NCI-H524 (cell line): ENCODE measurements around the gene PALS2.

Experiments used
- DNase-seq, 2 experiments: peaks; one replicate each; lab custom pipeline; 2025; lab: John Stamatoyannopoulos, UW

Gene PALS2

DNA sequence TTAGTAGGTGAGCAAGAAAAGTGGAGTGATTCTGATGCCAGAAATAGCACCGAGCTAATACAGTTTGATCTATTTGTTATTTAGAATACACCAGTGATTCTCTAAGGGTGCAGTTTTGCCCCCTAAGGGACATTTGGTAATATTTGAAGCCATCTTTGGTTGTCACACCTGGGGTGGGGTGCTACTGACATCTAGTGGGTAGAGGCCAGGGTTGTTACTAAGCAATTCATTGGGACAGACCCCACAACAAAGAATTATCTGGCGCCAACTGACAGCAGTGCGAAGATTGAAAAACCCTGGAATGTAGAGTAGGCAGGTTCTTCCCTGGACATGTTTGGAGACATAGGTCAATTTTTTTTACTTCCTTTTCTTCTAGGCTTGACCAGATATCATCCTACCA lies 14.6 kb downstream of the PALS2 start:
- peak; percentile 34 to 71 for DNase-seq

DNA sequence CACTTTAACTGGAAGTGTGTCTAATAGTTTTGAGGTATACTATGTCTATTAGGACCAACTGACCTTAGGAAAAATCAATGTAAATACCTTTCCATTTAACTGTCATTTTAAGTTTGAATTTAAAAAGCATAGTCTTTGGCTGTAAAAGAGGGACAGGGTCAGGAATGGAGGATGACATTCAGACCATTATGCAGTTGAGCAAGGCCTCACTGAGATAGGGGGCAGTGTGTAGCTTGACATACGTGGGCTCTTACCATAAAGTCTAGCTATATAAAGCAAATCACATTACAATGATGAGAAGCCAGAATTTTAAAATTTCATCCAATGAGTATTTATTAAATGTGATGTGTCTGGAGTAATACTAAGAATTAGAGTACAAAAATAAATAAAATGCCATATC lies 17.9 kb downstream of the PALS2 start:
- no peak for DNase-seq

DNA sequence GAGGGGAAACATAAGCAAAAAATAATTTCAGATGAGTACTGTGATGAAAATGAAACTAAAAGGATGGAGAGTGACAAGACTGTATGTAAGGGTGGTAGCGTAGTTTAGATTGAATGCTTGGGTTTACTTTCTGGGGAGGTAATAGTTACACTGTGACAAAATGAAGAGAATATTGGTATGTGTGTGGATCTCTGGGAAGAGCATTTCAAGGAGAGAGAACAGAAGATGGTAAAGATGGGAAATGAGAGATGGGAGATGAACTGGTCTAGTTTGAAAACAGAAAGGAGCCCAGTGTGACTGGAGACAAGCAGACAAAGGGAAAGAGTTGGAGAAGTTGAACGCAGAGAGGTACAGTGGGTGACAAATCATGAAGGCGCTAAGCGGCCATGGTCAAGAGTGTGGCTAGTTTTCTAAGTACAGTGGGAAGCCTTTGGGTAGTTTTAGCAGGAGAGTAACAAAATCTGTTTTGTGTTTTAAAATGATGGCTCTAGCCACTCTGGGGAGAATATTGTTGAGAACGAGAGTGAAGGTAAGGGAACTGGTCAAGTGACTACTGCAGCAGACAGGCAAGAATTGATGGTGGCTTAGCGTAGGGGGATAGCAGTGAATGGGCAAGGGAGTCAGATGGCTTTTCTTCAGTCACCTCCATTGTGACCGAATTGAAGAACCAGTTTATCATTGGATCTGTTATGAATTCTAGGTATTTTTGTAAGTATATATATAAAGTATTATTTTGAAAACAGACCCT lies 22.6 kb downstream of the PALS2 start:
- DNase-seq: no peak

DNA sequence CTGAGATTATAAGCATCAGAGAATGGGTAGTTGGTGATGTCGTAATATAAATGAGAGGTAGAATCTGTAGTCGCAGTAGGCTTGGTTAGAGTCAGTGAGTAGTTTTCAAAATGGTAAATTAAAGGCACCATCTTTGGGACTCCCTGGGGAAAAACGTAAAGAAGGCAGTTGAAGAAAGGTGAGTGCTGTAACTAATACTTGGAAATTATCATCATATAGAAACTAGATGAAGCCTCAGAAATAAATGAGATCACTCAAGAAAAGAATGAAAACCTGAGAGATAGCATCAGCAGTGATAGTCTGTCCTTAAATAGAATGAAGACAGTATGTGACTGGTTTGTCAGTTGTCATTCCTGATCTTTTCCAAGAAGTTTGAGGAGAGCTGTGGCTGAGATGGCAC lies 23.8 kb downstream of the PALS2 start:
- DNase-seq: no peak

DNA sequence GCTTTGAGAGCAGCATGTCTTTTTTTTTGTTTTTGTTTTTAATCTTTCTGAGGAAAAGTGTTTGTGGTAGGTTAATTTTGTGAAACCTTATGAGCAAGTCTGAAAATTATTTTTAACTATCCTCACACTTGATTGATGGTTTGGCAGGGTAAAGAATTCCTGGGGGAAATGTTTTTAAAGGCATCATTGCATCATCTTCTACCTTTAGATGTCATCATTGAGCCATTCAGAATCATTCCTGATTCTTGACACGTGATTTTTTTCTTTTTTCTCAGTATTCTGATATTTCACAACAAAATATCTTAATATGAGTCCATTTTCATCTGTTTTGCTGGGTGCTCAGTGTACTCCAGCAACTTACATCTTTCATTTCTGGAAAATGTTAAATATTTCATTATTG lies 28.3 kb downstream of the PALS2 start:
- DNase-seq: no peak

DNA sequence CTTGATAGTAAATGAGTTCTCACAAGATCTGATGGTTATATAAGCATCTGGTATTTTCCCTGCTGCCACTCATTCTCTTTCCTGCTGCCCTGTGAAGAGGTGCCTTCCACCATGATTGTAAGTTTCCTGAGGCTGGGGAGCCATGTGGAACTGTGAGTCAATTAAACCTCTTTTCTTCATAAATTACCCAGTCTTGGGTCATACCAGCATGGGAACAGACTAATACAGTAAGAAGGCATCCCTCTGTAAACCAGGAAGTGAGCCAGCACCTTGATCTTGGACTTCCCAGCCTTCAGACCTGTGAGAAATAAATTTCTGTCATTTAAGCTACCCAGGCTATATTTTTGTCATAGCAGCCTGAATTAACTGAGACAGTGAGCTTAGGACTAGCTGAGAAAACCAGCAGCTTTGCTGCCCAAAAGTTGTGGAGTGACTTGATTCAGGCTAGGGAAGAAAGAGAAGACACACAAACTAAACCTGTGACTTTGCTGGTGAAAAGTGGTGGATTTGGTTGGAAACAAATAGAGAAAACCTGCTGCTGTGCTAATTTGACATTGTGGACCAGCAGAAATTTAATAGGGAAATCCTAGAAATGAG lies 29.7 kb downstream of the PALS2 start:
- no peak for DNase-seq

DNA sequence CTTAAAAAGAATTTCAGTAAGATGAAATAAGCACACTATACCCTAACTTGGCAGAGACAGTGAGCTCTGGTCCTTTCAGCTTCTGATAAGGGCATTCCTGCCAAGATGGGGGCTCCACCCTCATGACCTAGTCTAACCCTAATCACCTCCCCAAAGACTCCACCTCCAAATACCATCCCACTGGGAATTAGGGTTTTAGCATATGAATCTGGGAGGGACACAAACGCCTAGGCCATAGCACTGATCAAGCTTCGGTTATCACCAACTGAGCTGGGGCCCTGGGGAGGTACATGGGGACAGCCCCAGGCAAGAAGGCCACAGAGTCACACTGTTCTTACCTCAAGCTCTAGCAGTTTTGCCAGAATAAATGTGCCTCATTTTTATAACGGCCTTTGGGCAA lies 31.4 kb downstream of the PALS2 start:
- no peak for DNase-seq

DNA sequence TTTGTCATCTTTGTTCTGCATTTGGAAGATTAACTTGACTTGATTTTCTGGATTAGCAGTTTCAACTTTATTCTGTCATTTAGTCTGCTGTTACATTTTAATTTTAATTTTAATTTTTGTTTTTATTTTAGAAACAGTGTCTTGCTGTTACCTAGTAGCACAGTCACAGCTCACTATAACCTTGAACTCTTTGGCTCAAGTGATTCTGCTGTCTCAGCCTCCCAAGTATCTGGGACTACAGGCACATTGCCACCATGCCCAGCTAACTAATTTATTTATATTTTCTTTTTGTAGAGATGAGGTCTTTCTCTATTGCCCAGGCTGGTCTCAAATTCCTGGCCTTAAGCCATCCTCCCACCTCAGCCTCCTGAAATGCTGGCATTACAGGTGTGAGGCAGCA lies 35.3 kb downstream of the PALS2 start:
- no peak for DNase-seq

DNA sequence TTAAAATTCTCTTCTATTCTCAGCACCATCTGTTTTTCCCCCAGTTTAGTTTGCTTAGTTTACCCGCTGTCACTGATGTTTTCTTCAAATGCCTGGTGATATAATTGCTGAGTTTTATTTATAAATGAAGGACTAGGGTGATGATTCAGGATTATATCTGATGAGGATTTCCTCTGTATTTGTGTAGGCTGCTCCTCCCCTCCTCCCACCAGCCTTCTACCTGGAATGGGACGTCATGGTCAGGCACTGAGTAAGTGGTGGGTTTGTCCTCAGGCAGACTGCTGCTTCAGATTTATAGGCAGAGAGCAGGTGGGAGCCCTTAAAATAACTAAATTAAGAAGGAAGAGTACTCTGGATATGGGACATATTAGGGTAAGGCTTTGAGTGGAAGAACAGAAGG lies 35.8 kb downstream of the PALS2 start:
- no peak for DNase-seq

DNA sequence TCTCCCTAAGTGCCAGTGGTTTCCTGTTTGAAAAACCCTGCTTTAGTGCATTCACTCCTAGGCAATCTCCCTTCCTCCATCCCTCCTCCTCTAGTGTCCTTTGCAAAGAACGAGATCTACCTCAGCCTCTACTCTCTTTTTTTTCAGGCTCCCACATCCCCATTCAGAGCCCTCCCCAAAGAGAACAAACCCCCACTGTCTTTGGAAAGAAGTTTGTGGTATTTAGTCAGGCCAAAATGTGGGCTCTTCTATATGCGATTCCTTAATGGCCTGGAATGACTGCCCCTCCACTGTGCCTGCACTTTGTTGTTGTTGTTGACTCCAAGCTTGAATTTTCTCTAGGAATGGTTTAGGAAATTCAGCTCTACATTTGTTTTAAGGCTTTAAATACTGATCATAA lies 36.3 kb downstream of the PALS2 start:
- no peak for DNase-seq

DNA sequence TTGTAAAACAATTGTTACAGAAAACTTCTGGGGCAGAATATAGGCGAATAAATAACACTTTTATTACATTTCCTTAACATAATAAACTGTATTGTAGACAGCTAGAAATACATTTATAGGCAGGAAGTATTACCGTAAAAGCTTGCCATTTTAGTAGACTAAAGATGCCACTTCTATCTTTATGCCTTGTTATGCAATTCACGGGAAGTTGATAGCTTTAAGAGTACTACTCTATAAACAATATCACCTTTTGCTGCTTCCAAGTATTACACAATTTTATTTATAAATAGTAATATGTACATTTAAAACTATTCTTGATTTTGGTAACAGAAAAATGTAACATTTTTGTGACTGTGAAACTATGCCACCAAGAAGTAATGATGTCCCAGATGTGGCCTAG lies 37.9 kb downstream of the PALS2 start:
- no peak for DNase-seq

DNA sequence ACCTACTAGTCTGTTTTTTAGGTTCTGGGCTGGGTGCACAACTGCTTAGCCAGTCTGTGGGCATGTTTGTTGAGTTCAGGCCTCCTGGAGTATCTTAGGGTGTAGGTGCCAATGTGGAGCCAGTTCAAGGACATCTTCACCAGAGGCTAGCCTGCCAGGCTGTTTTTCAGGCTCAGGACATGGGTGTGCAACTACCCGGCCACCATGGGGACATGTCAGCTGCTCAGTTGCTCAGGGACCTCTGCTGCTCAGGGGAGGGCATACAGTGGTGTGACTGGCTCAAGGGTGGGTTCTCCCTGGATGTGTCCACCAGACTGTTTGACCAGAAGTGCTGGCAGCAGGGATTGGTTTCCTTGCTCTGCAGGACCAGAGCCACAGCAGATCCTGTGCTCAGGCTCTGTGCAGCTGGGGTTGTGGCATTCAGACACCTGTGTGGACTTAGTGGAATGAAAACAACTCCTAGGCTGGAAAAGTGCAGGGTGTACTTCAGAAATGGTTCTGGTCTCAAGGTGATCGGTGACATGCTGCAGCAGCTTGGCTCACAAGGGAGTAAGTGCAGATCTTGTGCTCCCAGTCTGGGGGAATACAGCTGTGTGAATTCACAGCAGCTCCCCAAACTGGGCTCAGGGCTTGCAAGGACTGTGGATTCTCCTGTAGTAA lies 44.8 kb downstream of the PALS2 start:
- no peak for DNase-seq

DNA sequence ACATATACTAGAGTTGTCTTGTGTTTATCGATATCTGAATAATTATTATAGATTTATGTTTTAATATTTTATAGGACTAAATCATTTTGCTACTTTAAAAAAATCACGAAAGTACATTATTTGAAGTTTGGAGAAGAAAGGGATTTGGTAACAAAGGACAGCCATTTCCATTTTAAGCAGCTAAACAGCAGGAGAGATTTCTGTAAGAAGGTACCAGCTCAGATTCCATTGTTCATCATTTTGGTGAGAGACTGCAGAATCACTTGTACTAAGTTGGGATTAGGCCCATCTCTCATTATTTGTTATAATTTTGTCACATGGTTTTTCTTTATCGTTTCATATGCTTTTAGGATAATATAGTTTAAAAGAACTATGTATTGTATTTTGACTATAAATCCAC lies 46.7 kb downstream of the PALS2 start:
- no peak for DNase-seq

DNA sequence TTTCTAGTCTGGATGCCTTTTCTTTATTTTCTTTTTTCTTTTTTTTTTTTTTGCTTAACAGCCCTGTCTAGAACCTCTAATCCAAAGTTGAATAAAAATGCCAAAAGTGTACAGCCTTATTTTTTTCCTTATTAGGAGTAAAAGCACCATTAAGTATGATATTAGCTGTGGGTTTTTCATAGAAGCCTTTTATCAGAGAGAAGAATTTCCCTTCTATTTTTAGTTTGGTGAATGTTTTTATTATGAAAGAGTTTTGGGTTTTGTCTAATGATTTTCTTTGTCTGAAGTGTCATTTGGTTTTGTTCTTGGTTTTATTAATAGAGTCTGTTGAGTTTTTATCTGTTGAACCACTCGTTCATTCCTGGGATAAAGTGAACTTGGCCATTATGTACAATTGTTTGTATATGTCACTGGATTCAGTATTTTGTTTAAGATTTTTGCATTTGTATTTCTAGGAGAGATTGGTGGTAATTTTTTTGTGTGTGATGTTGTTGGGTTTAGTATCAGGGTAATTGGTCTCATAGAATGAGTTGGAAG lies 49.5 kb downstream of the PALS2 start:
- DNase-seq: no peak
